Fibroblast of lung (primary cell): Measurements from ENCODE around the gene PDE1A. TPM values are rescaled to one million over a fixed set of nuclear protein-coding genes. Genes with fewer than 3 reads are reported as not detected.

Experiments used
- DNase-seq, 2 donors: peaks; one replicate each; pipeline versions ENCODE4 v3.0.0 to v3.0.0-alpha.2; 2010; ENCODE audit warnings: low read depth in 2 of 2
- H2AFZ ChIP-seq: 2 replicates; pipeline ENCODE4 v1.5.1; 2012; ENCODE audit warnings: low read length, control low read depth, inconsistent platforms
- H3K27ac ChIP-seq: 2 replicates; pipeline ENCODE4 v1.5.1; 2011; ENCODE audit warnings: low read length, control low read depth; ENCODE audit not compliant: insufficient read depth
- H3K27me3 ChIP-seq: 2 replicates; pipeline ENCODE4 v1.5.1; 2011; ENCODE audit warnings: mild to moderate bottlenecking, low read length; ENCODE audit not compliant: control insufficient read depth, insufficient read depth
- H3K36me3 ChIP-seq: 2 replicates; pipeline ENCODE4 v1.5.1; 2011; ENCODE audit warnings: low read length; ENCODE audit not compliant: control insufficient read depth, insufficient read depth
- H3K4me1 ChIP-seq: 2 replicates; pipeline ENCODE4 v1.5.1; 2011; ENCODE audit warnings: low read length; ENCODE audit not compliant: control insufficient read depth, insufficient read depth; ENCODE audit errors: extremely low read depth
- H3K4me2 ChIP-seq: 2 replicates; pipeline ENCODE4 v1.5.1; 2011; ENCODE audit warnings: low read length, control low read depth; ENCODE audit not compliant: insufficient read depth; ENCODE audit errors: extremely low read depth
- H3K4me3 ChIP-seq, 4 experiments: fragments of 200-600 bp in 1 of 4; sonication (generic) in 1 of 4; replicated peaks in 1 of 4; 2 replicates each; pipeline ENCODE4 v1.5.1; 2011 to 2016; ENCODE audit warnings: low read length in 4 of 4, low read depth in 3 of 4, mild to moderate bottlenecking in 3 of 4, control low read depth in 2 of 4, inconsistent platforms in 1 of 4, mixed read lengths in 1 of 4; ENCODE audit not compliant: insufficient read depth in 1 of 4; ENCODE audit errors: control extremely low read depth in 1 of 4
- H3K79me2 ChIP-seq: 2 replicates; pipeline ENCODE4 v1.5.1; 2012; ENCODE audit warnings: mild to moderate bottlenecking, low read length, inconsistent platforms; ENCODE audit not compliant: control insufficient read depth, insufficient read depth
- H3K9ac ChIP-seq: 2 replicates; pipeline ENCODE4 v1.5.1; 2011; ENCODE audit warnings: mild to moderate bottlenecking, low read length, control low read depth; ENCODE audit not compliant: insufficient read depth
- H3K9me3 ChIP-seq: 2 replicates; pipeline ENCODE4 v1.5.1; 2012; ENCODE audit warnings: low read depth, low read length; ENCODE audit not compliant: control insufficient read depth, insufficient read depth
- H4K20me1 ChIP-seq: 2 replicates; pipeline ENCODE4 v1.5.1; 2011; ENCODE audit warnings: low read length; ENCODE audit not compliant: control insufficient read depth, insufficient read depth; ENCODE audit errors: extremely low read depth
- CTCF ChIP-seq, 2 donors: IDR thresholded peaks in 1 of 2; conservative IDR thresholded peaks in 1 of 2; 1 replicate in 1 of 2; 2 replicates in 1 of 2; pipeline ENCODE4 v1.5.1; 2011 to 2012; ENCODE audit warnings: low read length in 2 of 2, control low read depth in 1 of 2, inconsistent platforms in 1 of 2, low read depth in 1 of 2, mild to moderate bottlenecking in 1 of 2
- EZH2 ChIP-seq: IDR thresholded peaks from 2 replicates; pipeline ENCODE4 v1.5.1; 2012; ENCODE audit warnings: low read length, control low read depth, mild to moderate bottlenecking; ENCODE audit errors: missing control alignments
- polyA plus RNA-seq, 2 donors: library from polyadenylated mRNA; depleted of rRNA in 1 of 2; stranded (reverse) in 1 of 2; unstranded in 1 of 2; fragments of >200 nt; gene quantifications; 2 replicates each; pipeline ENCODE4 v1.2.1, GENCODE V29; 2011 to 2012; ENCODE audit warnings: missing spikeins in 1 of 2
- total RNA-seq: library from RNA; depleted of rRNA; stranded (reverse); fragments of >200 nt; gene quantifications from 2 replicates; pipeline ENCODE4 v1.2.1, GENCODE V29; 2014

PDE1A gene
- total and polyA plus RNA-seq, 2 donors (not counting 1 experiment from before 2014, with no cell fraction given): 4.0 to 7.1 TPM

- H3K9me3 ChIP-seq: no peaks in the 10 kb centered on the region
- no peak for TF ChIP-seq EZH2
- TF ChIP-seq CTCF (conservative IDR thresholded peaks at IDR 0.05 in 1 of 2, IDR thresholded peaks at IDR 0.05 in 1 of 2; ENCODE audit: low read depth in 1 of 2, low read length in 2 of 2): no peak
- no peaks in the 10 kb centered on the region for H3K4me1 ChIP-seq
- no peak overlapping the region for H3K27ac ChIP-seq
- DNase-seq: no peak
- no peaks in the 10 kb centered on the region for H3K36me3 ChIP-seq
- no peak overlapping the region for H3K9ac ChIP-seq
- H2AFZ ChIP-seq: no peak overlapping the region
- H3K4me3 ChIP-seq: no peak overlapping the region
- H4K20me1 ChIP-seq: no peaks in the 10 kb centered on the region
- no peaks in the 10 kb centered on the region for H3K27me3 ChIP-seq
- H3K79me2 ChIP-seq: no peaks in the 10 kb centered on the region
- no peak overlapping the region for H3K4me2 ChIP-seq
These were observed 239.7 kb downstream of the PDE1A start for GRCh38 chr2:182187130-182187529.

GRCh38 chr2:182186132-182186735 is 240.6 kb downstream of the PDE1A start:
- H3K9ac ChIP-seq: no peak overlapping the region
- H3K36me3 ChIP-seq: no peaks in the 10 kb centered on the region
- H3K79me2 ChIP-seq: no peaks in the 10 kb centered on the region
- no peaks in the 10 kb centered on the region for H3K9me3 ChIP-seq
- no peak overlapping the region for H2AFZ ChIP-seq
- DNase-seq: peak; percentile 16 to 50
- no peak overlapping the region for H3K4me2 ChIP-seq
- H3K27me3 ChIP-seq: no peaks in the 10 kb centered on the region
- H3K4me1 ChIP-seq: no peaks in the 10 kb centered on the region
- H3K4me3 ChIP-seq: no peak overlapping the region
- TF ChIP-seq EZH2: no peak
- TF ChIP-seq CTCF (conservative IDR thresholded peaks at IDR 0.05 in 1 of 2, IDR thresholded peaks at IDR 0.05 in 1 of 2; ENCODE audit: low read depth in 1 of 2, low read length in 2 of 2): peak; percentile 22 to 53
- H3K27ac ChIP-seq: no peak overlapping the region
- H4K20me1 ChIP-seq: no peaks in the 10 kb centered on the region

- H4K20me1 ChIP-seq: no peaks in the 10 kb centered on the region
These were observed 244.4 kb downstream of the PDE1A start for GRCh38 chr2:182182436-182182835.

More at GRCh38 chr2:182182436-182182835, 244.4 kb downstream of the PDE1A start:
- Histone ChIP-seq H3K4me1 (no peaks in the 10 kb centered on the region), H3K4me2 (no peak overlapping the region), H3K9me3 (no peaks in the 10 kb centered on the region), H3K79me2 (no peaks in the 10 kb centered on the region), H3K27me3 (no peaks in the 10 kb centered on the region), H3K9ac (no peak overlapping the region), H3K36me3 (no peaks in the 10 kb centered on the region), H3K27ac (no peak overlapping the region), H2AFZ (no peak overlapping the region), H3K4me3 (no peak overlapping the region)
- DNase-seq: peak in 1 of 2 donors; percentile 94
- TF ChIP-seq CTCF (conservative IDR thresholded peaks at IDR 0.05 in 1 of 2, IDR thresholded peaks at IDR 0.05 in 1 of 2; ENCODE audit: low read depth in 1 of 2, low read length in 2 of 2) (no peak), EZH2 (no peak)
